Type B pancreatic cell (in vitro differentiated cells): ENCODE measurements around the gene RAB7A. TPM values are rescaled to one million over a fixed set of nuclear protein-coding genes. Genes with fewer than 3 reads are reported as not detected.
"Not testable (repeated sequence)": the region's sequence is repeated elsewhere in the genome, so short reads cannot be mapped to it uniquely, and the experiment has no call there.

Experiments
- DNase-seq: peaks from one replicate; pipeline ENCODE4 v3.0.0; 2021; ENCODE audit warnings: mixed read lengths; ENCODE audit not compliant: unreplicated experiment; ENCODE audit errors: extremely low spot score
- H3K27ac Mint-ChIP-seq: 2 replicates; pipeline ENCODE4 v1.8.0; 2021; ENCODE audit warnings: mild to moderate bottlenecking, mixed read lengths
- H3K27me3 Mint-ChIP-seq: 2 replicates; pipeline ENCODE4 v1.8.0; 2021; ENCODE audit warnings: mixed read lengths
- H3K36me3 Mint-ChIP-seq: 2 replicates; pipeline ENCODE4 v1.8.0; 2021; ENCODE audit warnings: mixed read lengths
- H3K4me1 Mint-ChIP-seq: one replicate; pipeline ENCODE4 v1.8.0; 2021; ENCODE audit warnings: mixed read lengths; ENCODE audit not compliant: unreplicated experiment
- H3K4me3 Mint-ChIP-seq: 2 replicates; pipeline ENCODE4 v1.8.0; 2021; ENCODE audit warnings: mild to moderate bottlenecking, mixed read lengths
- H3K9me3 Mint-ChIP-seq: 2 replicates; pipeline ENCODE4 v1.8.0; 2021; ENCODE audit warnings: mixed read lengths
- CTCF ChIP-seq: fragments of 200-600 bp; sonication (generic); conservative IDR thresholded peaks from 2 replicates; pipeline ENCODE4 v1.5.0; 2021; ENCODE audit warnings: antibody characterized with exemption, mild to moderate bottlenecking
- total RNA-seq: library from RNA; stranded (reverse); gene quantifications from 2 replicates; pipeline ENCODE4 v1.2.1, GENCODE V29; 2021; ENCODE audit warnings: low replicate concordance

The RAB7A gene
- total RNA-seq, 1 donor from 2014 or later: 157 TPM

GRCh38 chr3:128825117-128825725 is 99.2 kb downstream of the RAB7A start:
- H3K36me3 Mint-ChIP-seq: peaks cover 8% of the 10 kb centered on the region
- H3K27me3 Mint-ChIP-seq: no peaks in the 10 kb centered on the region
- no peak overlapping the region for H3K4me3 Mint-ChIP-seq
- TF ChIP-seq CTCF: no peak
- DNase-seq: no peak
- no peaks in the 10 kb centered on the region for H3K9me3 Mint-ChIP-seq
- no peaks in the 10 kb centered on the region for H3K4me1 Mint-ChIP-seq
- peak overlapping the region; percentile 41 for H3K27ac Mint-ChIP-seq

- H3K36me3 Mint-ChIP-seq, DNase-seq, H3K4me3 Mint-ChIP-seq, H3K27ac Mint-ChIP-seq, H3K9me3 Mint-ChIP-seq, H3K4me1 Mint-ChIP-seq, H3K27me3 Mint-ChIP-seq: not testable (repeated sequence)
Measured at GRCh38 chr3:128829087-128829486, 103.1 kb downstream of the RAB7A start.

GRCh38 chr3:128829925-128830625 is 104.1 kb downstream of the RAB7A start:
- H3K27me3 Mint-ChIP-seq, H3K4me3 Mint-ChIP-seq, H3K9me3 Mint-ChIP-seq, H3K27ac Mint-ChIP-seq, DNase-seq, H3K4me1 Mint-ChIP-seq, H3K36me3 Mint-ChIP-seq: not testable (repeated sequence)

GRCh38 chr3:128830762-128831161 is 104.8 kb downstream of the RAB7A start:
- H3K4me3 Mint-ChIP-seq, H3K27me3 Mint-ChIP-seq, H3K27ac Mint-ChIP-seq, H3K4me1 Mint-ChIP-seq, H3K36me3 Mint-ChIP-seq, DNase-seq, H3K9me3 Mint-ChIP-seq: not testable (repeated sequence)

DNA sequence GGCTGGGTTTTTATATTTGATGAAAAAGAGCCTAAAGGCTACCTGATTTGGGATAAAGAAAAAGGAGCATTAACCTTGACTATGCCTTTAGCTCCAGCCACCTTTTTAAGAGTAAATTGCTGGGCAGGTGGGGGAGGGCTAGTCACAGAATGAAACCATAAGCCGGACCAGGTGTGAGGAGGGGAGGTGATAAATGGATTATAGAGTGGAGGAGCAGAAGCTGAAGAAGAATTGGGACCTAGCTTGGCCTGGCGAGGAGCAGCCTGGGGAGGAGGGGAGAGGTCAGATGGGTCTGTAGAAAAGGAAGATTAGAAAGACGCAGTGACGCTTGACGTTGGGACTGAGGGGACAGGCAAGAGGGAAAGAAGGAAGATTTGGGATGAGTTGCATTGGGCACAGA is 107.0 kb downstream of the RAB7A start:
- H3K27ac Mint-ChIP-seq, H3K36me3 Mint-ChIP-seq, H3K9me3 Mint-ChIP-seq, H3K4me1 Mint-ChIP-seq, H3K27me3 Mint-ChIP-seq, DNase-seq, H3K4me3 Mint-ChIP-seq: not testable (repeated sequence)

DNA sequence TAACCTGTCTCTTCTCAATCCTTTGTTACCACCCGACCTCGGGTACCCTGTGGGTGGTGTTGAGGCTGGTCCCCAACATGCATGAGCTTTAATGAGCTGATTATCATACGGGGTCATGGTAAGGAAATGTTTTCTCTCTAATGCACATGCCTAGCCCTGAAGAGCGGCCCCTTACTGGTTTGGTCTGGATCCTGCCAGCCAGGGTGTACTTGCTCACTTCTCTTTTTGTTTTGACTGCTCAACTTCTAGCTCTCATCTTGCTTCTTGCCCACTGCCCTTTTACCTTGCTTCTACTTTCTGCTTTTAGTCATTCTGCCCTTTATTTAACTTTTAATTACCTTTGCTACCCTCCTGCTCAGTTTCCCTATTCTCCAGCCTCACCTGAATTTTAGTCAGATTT is 109.1 kb downstream of the RAB7A start:
- no peak overlapping the region for H3K4me3 Mint-ChIP-seq
- H3K36me3 Mint-ChIP-seq: no peaks in the 10 kb centered on the region
- DNase-seq: no peak
- no peak for TF ChIP-seq CTCF
- no peaks in the 10 kb centered on the region for H3K4me1 Mint-ChIP-seq
- H3K27ac Mint-ChIP-seq: no peak overlapping the region
- H3K27me3 Mint-ChIP-seq: no peaks in the 10 kb centered on the region
- H3K9me3 Mint-ChIP-seq: no peaks in the 10 kb centered on the region

- Mint-ChIP-seq H3K27me3 (no peaks in the 10 kb centered on the region), H3K4me3 (no peak overlapping the region), H3K4me1 (peaks cover 9% of the 10 kb centered on the region), H3K27ac (peak overlapping the region; percentile 28), H3K9me3 (no peaks in the 10 kb centered on the region), H3K36me3 (no peaks in the 10 kb centered on the region)
- TF ChIP-seq CTCF: no peak
- DNase-seq: no peak
Measured at GRCh38 chr3:128841926-128842920, 116.2 kb downstream of the RAB7A start.
